ENCODE results near the gene DIP2C.

Gene DIP2C

DNA sequence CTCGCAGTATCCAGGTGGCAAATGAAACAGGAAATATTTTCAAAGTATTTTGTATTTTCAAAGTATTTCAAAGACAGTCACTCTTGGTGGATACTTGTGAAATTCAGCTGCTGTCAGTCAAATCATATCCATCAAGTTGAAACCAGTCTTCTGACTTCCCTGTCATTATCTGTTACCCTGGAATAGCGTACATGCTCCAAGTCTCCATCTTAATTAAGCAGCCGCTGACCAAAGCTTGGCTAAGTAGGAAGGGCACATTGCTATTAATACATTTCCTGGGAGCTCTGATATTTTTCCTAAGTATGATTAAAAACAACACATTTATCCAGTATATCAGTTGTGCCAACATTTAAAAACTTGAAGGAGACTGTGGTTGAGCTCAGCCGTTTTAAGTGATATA is 442.0 kb downstream of the DIP2C start:
- DNase-seq = no peak

DNA sequence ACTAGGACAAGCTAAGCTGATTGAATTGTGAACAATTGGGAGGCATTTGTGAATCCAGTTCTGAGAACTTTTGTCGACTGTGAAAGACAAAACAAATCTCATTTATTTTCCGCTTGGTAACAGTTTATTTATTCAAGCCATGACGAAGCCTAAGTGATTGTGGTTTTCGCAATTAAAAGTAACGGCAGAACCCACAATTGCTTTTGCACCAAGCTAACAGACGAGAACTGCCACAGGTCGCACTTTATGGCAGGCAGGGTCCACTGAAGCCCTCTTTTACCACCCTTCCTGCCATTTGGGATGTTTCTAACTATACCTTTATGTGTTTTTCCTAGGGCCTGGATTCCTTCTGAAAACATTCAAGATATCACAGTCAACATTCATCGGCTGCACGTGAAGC is 443.0 kb downstream of the DIP2C start:
- no peak for DNase-seq

DNA sequence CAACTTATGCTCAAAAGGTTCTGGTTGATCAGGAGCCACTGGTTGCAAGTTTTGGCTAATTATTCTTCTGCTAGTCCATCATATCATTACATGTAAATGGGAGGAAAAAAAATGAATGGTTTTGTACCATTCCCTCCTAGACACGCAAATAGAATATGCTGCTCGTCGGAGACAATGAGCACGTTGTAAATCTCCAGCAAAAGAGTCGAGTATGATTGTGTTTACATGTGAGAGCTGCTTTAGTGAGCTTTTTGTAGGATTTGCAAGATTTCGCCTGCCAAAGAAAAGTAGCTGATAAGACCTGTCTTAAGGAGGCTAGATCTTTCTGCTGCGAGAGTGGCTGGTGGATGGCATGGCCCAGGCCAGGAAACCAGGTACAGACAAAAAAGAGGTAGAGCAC is 445.2 kb downstream of the DIP2C start:
- DNase-seq = no peak

DNA sequence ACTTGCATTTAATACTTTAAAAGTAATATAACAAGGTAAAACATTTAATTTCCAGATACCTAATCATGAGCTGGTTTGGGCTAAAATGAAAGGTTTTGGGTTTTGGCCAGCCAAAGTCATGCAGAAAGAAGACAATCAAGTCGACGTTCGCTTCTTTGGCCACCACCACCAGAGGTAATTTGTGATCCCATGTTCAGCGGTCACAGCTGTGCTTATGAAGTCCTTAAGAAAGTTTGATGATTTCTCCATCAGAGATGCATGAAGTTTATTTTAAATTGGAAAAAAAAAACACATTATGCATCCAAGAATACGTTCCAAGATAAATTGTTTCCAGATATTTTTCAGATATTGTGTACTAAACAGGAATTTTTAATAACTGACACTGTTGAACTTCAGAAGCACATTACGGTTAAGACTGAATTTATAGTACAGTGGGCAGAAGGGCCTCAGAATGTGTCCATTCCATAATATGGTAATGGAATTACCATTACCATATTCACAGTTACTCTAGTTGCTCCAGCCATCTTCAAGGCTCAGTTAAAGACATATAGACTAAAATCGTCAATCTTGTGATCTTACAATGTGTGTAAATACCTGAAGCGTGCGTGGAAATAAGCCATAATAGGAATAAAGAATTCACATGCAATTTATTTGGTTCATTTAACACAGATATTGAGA is 447.4 kb downstream of the DIP2C start:
- DNase-seq = no peak

DNA sequence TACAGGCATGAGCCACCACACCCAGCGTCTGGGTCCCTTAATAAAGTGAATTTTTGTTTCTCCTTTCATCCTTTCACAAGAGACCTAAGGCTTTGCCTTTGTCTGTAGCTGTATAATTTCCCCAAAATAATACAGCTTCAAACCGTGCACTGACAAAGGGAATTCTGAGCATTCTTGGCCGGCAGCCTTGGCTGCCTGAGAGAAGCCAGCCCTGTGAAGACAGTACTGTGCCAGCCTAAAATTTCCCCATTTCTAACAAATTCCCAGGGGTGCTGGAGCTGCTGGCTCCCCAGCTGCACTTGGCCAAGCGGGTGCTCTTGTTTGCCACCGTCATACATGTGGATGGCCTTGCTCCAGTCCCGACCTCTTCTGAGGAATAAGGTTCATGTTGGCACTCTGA is 448.0 kb downstream of the DIP2C start:
- DNase-seq = no peak

DNA sequence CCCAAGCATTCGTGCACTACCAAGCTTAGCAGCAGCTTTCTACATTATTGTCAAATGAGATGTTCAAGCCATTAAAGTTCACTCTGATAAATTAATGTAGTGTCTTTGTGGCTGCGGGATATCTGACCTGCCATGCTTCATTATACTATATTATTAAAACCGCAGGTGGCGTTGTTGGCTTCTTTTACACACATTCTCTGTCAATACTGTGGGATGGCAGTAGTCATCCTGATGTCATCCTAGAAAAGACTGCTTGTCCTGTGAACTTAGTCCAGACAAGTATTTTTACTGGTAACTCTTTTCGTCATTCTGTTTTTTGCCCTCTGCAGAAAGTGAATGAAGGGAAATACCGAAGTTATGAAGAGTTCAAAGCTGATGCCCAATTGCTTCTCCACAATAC is 450.4 kb downstream of the DIP2C start:
- DNase-seq = no peak

DNA sequence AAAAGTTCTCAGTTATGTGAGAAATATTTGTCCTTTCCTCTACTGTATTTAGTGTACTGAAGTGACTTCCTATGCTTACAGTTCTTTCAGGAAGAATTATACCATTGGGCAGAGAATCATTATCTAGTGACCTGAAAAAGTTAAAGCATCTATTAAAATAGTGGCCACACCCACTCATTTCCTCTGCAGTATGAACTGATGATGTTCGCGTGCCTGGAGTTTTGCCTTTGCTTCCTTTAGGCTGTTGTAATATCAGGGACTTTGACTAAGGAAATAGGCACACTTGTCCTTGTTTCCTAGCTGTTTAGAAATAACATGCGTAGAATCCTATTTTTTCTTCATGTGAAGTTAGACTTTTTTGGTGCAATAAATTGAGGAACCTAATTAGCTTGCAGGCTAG is 453.6 kb downstream of the DIP2C start:
- no peak for DNase-seq

DNA sequence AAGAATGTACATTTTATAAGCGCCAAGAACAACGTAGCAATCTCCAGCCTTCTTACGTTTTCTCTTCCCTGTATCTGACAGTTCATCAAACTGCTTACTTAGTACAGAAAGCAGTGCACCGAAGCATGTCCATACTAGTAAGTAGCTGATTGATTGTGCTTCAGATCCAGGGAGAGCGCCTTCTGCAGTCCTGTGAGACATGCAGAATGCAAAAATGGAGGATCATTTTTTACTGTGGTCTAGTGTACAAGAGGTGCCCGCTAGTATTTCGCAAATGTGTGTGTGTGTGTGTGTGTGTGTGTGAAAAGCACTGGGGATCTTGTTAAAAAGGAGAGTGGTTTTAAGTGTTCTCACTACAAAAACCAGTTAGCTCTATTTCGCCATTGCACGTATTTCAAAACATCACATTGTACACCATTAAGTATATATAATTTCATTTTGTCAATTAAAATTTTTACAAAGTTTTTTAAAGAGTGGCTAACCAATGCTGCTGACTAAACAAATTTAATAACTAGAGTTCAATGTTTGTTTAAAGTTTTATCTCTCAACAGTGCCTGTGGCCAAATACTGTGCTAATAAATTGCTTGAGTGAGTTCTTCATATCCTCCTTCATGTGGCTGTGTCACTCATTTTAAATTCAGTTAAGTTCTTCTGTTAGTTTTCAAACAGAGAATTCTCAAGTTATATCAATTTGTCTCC is 454.6 kb downstream of the DIP2C start:
- no peak for DNase-seq

DNA sequence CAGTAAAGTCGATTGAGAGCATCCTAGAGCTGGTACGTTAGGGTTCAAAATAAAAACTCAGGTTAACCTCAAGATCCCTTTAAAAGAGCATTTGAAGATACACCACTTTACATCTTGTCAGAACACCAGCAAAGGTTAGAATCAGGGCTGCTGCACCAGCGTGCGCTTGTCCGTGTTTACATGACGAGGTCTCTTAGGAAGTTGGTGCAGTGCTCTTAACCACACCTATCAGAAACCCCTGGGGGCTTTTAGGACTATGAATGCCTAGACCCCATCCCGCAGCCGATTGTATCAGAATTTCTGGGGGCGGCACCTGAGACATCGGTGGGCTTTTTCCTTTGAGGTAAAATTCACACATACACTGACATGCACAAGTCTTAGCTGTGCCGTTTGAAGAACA is 456.6 kb downstream of the DIP2C start:
- no peak for DNase-seq

DNA sequence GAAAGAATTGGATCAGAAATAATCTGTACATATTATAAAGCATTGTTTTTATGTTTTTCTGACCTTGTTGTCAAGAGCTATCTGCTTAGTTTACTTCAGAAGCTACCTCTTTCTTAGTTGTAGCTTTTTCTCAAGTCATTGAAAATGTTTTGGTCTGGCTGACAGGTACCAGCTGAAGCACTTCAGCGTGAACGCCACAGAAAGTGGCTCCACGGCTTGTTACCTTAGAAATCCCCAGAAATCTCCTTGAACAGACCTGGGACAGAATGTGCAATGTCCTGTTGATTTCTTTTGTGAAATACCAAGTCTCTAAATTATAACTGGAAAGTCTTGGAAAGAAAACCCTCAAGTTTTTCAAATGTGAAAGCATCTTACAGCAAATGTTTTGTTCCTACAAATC is 457.4 kb downstream of the DIP2C start:
- no peak for DNase-seq

DNA sequence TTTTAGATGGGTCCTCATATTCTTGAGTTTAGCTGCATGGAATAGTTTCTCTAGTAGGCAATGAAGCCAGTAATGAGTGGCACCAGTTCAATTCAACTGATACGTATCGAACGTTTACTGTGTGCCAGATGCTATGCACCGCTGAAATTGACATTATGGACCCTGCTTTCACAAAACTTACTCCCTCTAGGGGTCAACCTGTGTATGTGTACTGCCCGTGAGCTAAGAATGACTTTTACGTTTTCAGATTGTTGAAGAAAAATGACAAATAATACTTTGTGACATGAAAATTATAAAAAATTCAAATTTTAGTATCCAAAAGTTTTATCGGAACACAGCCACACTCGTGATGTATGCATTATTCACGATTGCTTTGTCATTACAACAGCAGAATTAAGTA is 458.7 kb downstream of the DIP2C start:
- peak; percentile 21 for DNase-seq

DNA sequence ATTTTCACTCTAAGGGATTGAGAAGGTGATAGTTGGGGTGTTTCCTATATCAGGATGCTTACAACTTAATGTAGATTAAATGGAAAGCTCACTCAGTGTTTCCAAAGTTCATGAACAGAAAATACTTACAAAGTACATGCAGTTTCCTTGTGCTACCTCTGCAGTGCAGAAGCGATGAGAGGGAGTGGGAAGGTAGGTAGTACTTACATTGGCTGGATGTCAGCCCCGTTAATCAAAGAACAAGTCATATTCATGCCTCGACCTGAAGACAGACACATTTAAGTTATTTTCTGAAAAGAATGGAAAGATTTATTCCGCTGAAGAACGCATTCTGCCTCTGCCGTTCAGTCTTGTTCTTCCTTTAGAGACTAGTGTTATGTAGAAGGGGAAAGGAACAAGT is 461.1 kb downstream of the DIP2C start:
- no peak for DNase-seq

DNA sequence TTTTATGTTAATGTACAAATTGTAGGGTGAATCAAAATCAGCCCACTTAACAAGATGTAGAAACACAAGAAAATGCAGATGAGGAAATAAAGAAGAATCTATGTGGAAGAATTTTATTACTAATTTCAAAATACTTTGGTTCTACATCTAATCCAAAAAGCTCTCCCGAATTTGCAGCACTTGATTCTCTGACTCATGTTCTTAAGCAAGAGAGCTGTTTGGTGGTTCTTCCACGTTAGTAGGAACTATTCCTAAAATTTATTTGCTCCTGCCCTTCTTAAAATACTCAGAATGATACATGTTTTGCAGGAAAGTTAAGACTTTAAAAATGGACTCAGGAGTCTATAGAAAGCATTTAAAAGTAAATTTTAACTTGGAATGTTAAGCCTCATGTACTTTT is 462.5 kb downstream of the DIP2C start:
- DNase-seq = no peak

DNA sequence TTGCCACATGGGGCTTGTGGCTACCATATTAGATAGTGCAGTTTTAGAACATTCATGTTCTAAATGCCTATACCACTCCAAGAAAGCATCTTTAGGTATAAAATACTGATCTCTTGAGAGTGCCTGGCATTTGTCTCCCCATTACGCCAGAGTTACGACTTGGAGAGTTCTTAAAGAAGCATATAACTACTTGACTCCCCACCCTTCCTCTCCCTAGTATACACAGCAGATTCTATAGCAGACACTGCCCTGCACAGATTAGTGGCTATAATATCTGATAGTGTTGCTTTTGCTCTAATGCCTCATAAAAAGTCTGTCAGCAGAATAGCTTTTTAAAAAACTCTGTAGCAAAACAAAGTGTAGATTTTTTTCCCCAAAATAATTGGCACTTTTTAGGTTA is 463.4 kb downstream of the DIP2C start:
- no peak for DNase-seq

DNA sequence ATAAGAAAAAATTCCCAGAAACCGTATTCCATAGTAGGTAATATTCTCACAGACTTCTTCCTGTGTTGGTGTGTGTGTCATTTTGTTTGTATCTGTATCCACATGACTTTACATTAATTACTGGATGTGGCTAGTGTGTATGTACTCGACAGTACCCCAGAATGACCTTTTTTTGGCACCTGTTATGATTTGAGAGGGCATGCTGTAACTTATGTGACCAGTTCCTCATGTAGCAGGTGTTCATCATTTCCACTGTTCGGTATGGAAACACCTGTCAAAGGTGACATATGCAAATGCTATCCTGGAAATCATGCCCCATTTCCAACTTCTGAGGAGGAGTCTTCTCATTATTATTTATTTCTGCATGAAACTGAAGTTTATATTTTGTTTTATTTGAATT is 464.9 kb downstream of the DIP2C start:
- no peak for DNase-seq

Measured in activated CD4-positive, alpha-beta T cell treated with anti-CD3 and anti-CD28 coated beads, Interleukin-2, Interleukin-6, amounts not matched to agents 100 ng/mL and 50 ng/mL, durations not matched to agents 16 hours and 8 hours (primary cell).